HepG2 (cell line): ENCODE measurements around the gene MYO18A.

Source experiments
- ASH2L ChIP-seq: fragments of 300-600, 200-600 bp; sonication (generic); IDR thresholded peaks from 2 replicates; pipeline ENCODE4 v1.7.0; 2017; ENCODE audit warnings: low read depth, mild to moderate bottlenecking, moderate library complexity, mixed read lengths, low read length; ENCODE audit not compliant: insufficient read length
- FOXM1 ChIP-seq: sonication (generic); formaldehyde crosslinking; IDR thresholded peaks from 2 replicates; pipeline ENCODE4 v1.5.0; 2020; ENCODE audit warnings: missing genetic modification reagents
- JUND ChIP-seq: sonication (generic); formaldehyde crosslinking; IDR thresholded peaks from 2 replicates; pipeline ENCODE4 v1.8.0; 2022; ENCODE audit warnings: mild to moderate bottlenecking, missing genetic modification reagents
- RXRA ChIP-seq: sonication (generic); formaldehyde crosslinking; IDR thresholded peaks from 2 replicates; pipeline ENCODE4 v1.5.1; 2020; ENCODE audit warnings: missing genetic modification reagents

DNA sequence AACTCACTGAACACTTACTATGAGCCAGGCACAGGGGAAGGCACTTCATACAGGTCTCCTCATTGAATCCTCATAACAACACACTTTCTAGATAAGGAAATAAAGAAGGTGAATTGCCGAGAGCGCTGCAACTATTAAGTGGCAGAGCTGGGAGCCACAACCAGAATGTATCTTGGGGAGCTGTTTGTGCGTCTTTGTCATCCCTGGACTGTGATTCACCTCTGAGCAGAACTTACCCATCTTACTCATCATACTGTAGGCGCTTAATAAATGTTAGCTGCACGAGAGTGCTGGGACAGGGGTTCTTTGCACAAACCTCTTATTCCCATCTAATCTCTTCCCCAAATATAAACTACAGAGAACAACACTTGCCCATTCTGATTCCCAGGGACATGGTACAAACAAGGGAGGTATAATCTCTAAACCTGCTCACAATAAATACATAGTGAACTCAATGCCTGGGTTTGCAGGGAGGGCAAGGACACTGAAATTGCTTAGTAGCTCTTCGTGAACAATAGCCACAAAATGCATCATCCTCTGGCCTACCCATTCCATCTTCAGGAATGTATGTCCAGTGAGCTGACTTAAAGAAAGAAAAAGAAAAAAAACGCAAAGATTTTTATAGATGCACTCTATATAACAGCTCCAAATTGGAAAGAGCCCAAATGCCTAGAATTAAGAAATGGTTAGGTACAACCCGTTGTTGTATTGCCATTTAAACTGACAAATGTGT is 43.0 kb downstream of the MYO18A start:
- no peak for TF ChIP-seq RXRA (CRISPR knock-in tag)
- no peak for TF ChIP-seq JUND (CRISPR knock-in tag)
- no peak for TF ChIP-seq ASH2L
- no peak for TF ChIP-seq FOXM1 (CRISPR knock-in tag)
